K562 (cell line): ENCODE data around the gene ZRANB3. TPM values are rescaled to one million over a fixed set of nuclear protein-coding genes. Genes with fewer than 3 reads are reported as not detected.

Source experiments
- ATAC-seq: fragments of 200-7000 bp; cut with Tn5 transposase; 3 replicates; pipeline ENCODE4 v1.9.1; 2020; ENCODE audit warnings: moderate library complexity
- BruUV-seq: library from RNA; stranded (reverse); fragments of 400-500 nt; replicated peaks from 2 replicates; lab custom pipeline; 2021; lab: Mats Ljungman, UMichigan
- CTCF ChIA-PET: fragments of 300-600 bp; formaldehyde crosslinking; extraction: SDS; loops from one replicate; lab custom pipeline; 2021; ENCODE audit warnings: low intra/inter-chr PET ratio; lab: Yijun Ruan, JAX
- POLR2A ChIA-PET: fragments of 300-600, 350-650 bp; sonication (Branson Sonifier 250); formaldehyde crosslinking; extraction: SDS; loops from one replicate; lab custom pipeline; 2021; ENCODE audit warnings: antibody characterized with exemption, inconsistent platforms; lab: Yijun Ruan, JAX
- DNase-seq, 4 experiments: peaks; one replicate each; pipeline versions ENCODE4 v3.0.0 to v3.0.0-alpha.2; 2011 to 2018; ENCODE audit warnings: low spot score in 3 of 4, mixed read lengths in 3 of 4; ENCODE audit errors: extremely low read depth in 1 of 4
- FAIRE-seq: peaks from 2 replicates; lab custom pipeline; 2011; peaks lifted over from hg19 to GRCh38; lab: Jason Lieb, UNC
- H2AFZ ChIP-seq: 2 replicates; pipeline ENCODE4 v1.6.0; 2011; ENCODE audit warnings: low read depth, low read length, control low read depth, inconsistent platforms
- H3K27ac ChIP-seq: fragments of 200-600 bp; 3 replicates; pipeline ENCODE4 v1.8.0; 2011; ENCODE audit warnings: low read depth, mild to moderate bottlenecking, control low read depth, inconsistent platforms, low read length, moderate library complexity, mixed read lengths; ENCODE audit errors: extremely low read depth
- H3K27me3 ChIP-seq, 2 experiments: fragments of 300-600 bp in 1 of 2; 2 replicates in 1 of 2; 3 replicates in 1 of 2; pipeline versions ENCODE4 v1.6.0 to v1.8.0; 2011; ENCODE audit warnings: inconsistent platforms in 2 of 2, low read length in 2 of 2, mild to moderate bottlenecking in 1 of 2, mixed read lengths in 1 of 2, moderate library complexity in 1 of 2; ENCODE audit not compliant: control insufficient read depth in 2 of 2, insufficient read depth in 2 of 2
- H3K36me3 ChIP-seq: fragments of 300-600 bp; 3 replicates; pipeline ENCODE4 v1.8.0; 2011; ENCODE audit warnings: mild to moderate bottlenecking, low read length, inconsistent platforms; ENCODE audit not compliant: control insufficient read depth, insufficient read depth
- H3K4me1 ChIP-seq, 2 experiments: fragments of 200-600 bp in 1 of 2; replicated peaks in 1 of 2; 2 replicates in 1 of 2; 3 replicates in 1 of 2; pipeline versions ENCODE4 v1.5.1 to v1.8.0; 2011; ENCODE audit warnings: inconsistent platforms in 2 of 2, low read length in 2 of 2, mild to moderate bottlenecking in 1 of 2, mixed read lengths in 1 of 2, moderate library complexity in 1 of 2; ENCODE audit not compliant: control insufficient read depth in 2 of 2, insufficient read depth in 2 of 2
- H3K4me2 ChIP-seq: 2 replicates; pipeline ENCODE4 v1.6.1; 2011; ENCODE audit warnings: low read length, control low read depth, inconsistent platforms, mixed read lengths; ENCODE audit not compliant: insufficient read depth
- H3K4me3 ChIP-seq: fragments of 200-600 bp; sonication (generic), shearing (Covaris generic); 2 replicates; pipeline ENCODE4 v1.5.1; 2016; ENCODE audit warnings: control low read depth, inconsistent platforms
- H3K79me2 ChIP-seq: fragments of 200-600 bp; 3 replicates; pipeline ENCODE4 v1.8.0; 2011; ENCODE audit warnings: low read length, inconsistent platforms; ENCODE audit not compliant: control insufficient read depth, insufficient read depth
- H3K9ac ChIP-seq, 2 experiments: 2 replicates each; pipeline versions ENCODE4 v1.6.0 to v1.6.1; 2011; ENCODE audit warnings: low read depth in 2 of 2, low read length in 2 of 2, control low read depth in 1 of 2, inconsistent platforms in 1 of 2, mild to moderate bottlenecking in 1 of 2, mixed read lengths in 1 of 2; ENCODE audit not compliant: insufficient read depth in 1 of 2
- H3K9me1 ChIP-seq: one replicate; pipeline ENCODE4 v1.6.0; 2011; ENCODE audit warnings: inconsistent platforms, mild to moderate bottlenecking, low read length, moderate library complexity; ENCODE audit not compliant: control insufficient read depth, insufficient read depth
- H3K9me3 ChIP-seq: replicated peaks from 2 replicates; pipeline ENCODE4 v1.5.1; 2011; ENCODE audit warnings: low read depth, low read length, inconsistent platforms; ENCODE audit not compliant: control insufficient read depth, insufficient read depth
- H4K20me1 ChIP-seq: replicated peaks from 2 replicates; pipeline ENCODE4 v1.6.1; 2011; ENCODE audit warnings: low read length, inconsistent platforms, mixed read lengths; ENCODE audit not compliant: control insufficient read depth, insufficient read depth
- ATF1 ChIP-seq, 2 experiments: fragments of 450-650 bp in 1 of 2; IDR thresholded peaks; 2 replicates each; pipeline ENCODE4 v1.6.1; 2016; ENCODE audit warnings: missing compliant biosample characterization in 1 of 2, missing genetic modification characterization in 1 of 2
- BRF2 ChIP-seq: IDR thresholded peaks from 3 replicates; pipeline ENCODE4 v1.6.1; 2011; ENCODE audit warnings: borderline replicate concordance, mild to moderate bottlenecking; ENCODE audit not compliant: insufficient read length, insufficient read depth
- C11orf30 ChIP-seq: fragments of 450-650 bp; IDR thresholded peaks from 2 replicates; pipeline ENCODE4 v1.6.1; 2016; ENCODE audit warnings: low read depth, mild to moderate bottlenecking
- CCNT2 ChIP-seq: IDR thresholded peaks from 2 replicates; pipeline ENCODE4 v1.6.1; 2011; ENCODE audit warnings: borderline replicate concordance, low read depth, mild to moderate bottlenecking, moderate library complexity, mixed read lengths, low read length; ENCODE audit not compliant: insufficient read length; ENCODE audit errors: extremely low read depth
- DMBX1 ChIP-seq: fragments of 250-450 bp; sonication (Bioruptor Pico); IDR thresholded peaks from 2 replicates; pipeline ENCODE4 v1.8.0; 2022; ENCODE audit warnings: inconsistent platforms, mild to moderate bottlenecking, moderate library complexity, borderline replicate concordance
- EGR1 ChIP-seq: fragments of 450-650 bp; conservative IDR thresholded peaks from 2 replicates; pipeline ENCODE4 v1.6.1; 2017; ENCODE audit warnings: mild to moderate bottlenecking
- ETV1 ChIP-seq: fragments of 450-650 bp; conservative IDR thresholded peaks from 2 replicates; pipeline ENCODE4 v1.6.1; 2016; ENCODE audit warnings: missing genetic modification characterization, control low read depth, low read depth, missing compliant biosample characterization
- HMGN3 ChIP-seq: IDR thresholded peaks from 2 replicates; pipeline ENCODE4 v1.6.1; 2011; ENCODE audit warnings: borderline replicate concordance, low read depth, mild to moderate bottlenecking, mixed read lengths, low read length; ENCODE audit not compliant: insufficient read length; ENCODE audit errors: extremely low read depth
- LARP7 ChIP-seq: fragments of 450-650 bp; IDR thresholded peaks from 2 replicates; pipeline ENCODE4 v1.6.1; 2016
- MAFG ChIP-seq: fragments of 450-650 bp; conservative IDR thresholded peaks from 2 replicates; pipeline ENCODE4 v1.6.1; 2016; ENCODE audit warnings: missing genetic modification characterization, missing compliant biosample characterization
- PML ChIP-seq: IDR thresholded peaks from 2 replicates; pipeline ENCODE4 v1.6.1; 2012; ENCODE audit warnings: low read length, inconsistent platforms
- SMC3 ChIP-seq: conservative IDR thresholded peaks from 2 replicates; pipeline ENCODE4 v1.6.1; 2011; ENCODE audit warnings: low read depth, low read length, improper control_type of control experiment; ENCODE audit not compliant: insufficient read depth
- TAF9B ChIP-seq: fragments of 450-650 bp; IDR thresholded peaks from 2 replicates; pipeline ENCODE4 v1.6.1; 2018; ENCODE audit warnings: mild to moderate bottlenecking; ENCODE audit not compliant: partially characterized antibody
- XRCC3 ChIP-seq: fragments of 450-650 bp; IDR thresholded peaks from 2 replicates; pipeline ENCODE4 v1.6.1; 2017; ENCODE audit warnings: mild to moderate bottlenecking, moderate library complexity
- ZBTB8A ChIP-seq: fragments of 450-650 bp; IDR thresholded peaks from 2 replicates; pipeline ENCODE4 v1.6.1; 2018; ENCODE audit warnings: mild to moderate bottlenecking, moderate library complexity; ENCODE audit not compliant: partially characterized antibody
- ZC3H8 ChIP-seq: fragments of 450-650 bp; IDR thresholded peaks from 2 replicates; pipeline ENCODE4 v1.6.1; 2017
- ZFP36 ChIP-seq: fragments of 150-350 bp; IDR thresholded peaks from 2 replicates; pipeline ENCODE4 v1.6.1; 2018; ENCODE audit warnings: low read length, low read depth; ENCODE audit not compliant: partially characterized antibody
- ZNF146 ChIP-seq: IDR thresholded peaks from one replicate; pipeline ENCODE4 v1.6.1; 2018; ENCODE audit warnings: missing compliant biosample characterization; ENCODE audit not compliant: unreplicated experiment
- ZNF316 ChIP-seq: fragments of 450-650 bp; IDR thresholded peaks from 2 replicates; pipeline ENCODE4 v1.6.1; 2016
- ZNF764 ChIP-seq: fragments of 250-450 bp; sonication (Bioruptor Pico); IDR thresholded peaks from 2 replicates; pipeline ENCODE4 v1.4.0; 2020; ENCODE audit warnings: low read depth, mild to moderate bottlenecking, moderate library complexity
- ZNF785 ChIP-seq: fragments of 250-450 bp; sonication (Bioruptor Pico); IDR thresholded peaks from 2 replicates; pipeline ENCODE4 v1.4.0; 2020; ENCODE audit warnings: mild to moderate bottlenecking
- ZSCAN32 ChIP-seq: fragments of 450-650 bp; formaldehyde crosslinking; IDR thresholded peaks from 2 replicates; pipeline ENCODE4 v1.4.0; 2020; ENCODE audit warnings: mild to moderate bottlenecking, moderate library complexity
- WGBS: fragments of 100-300 bp; shearing (Covaris generic); methylation state at CpG from one replicate; pipeline ENCODE4 v1.1.6; 2016; ENCODE audit warnings: low coverage, mixed read lengths; ENCODE audit not compliant: insufficient coverage; ENCODE audit errors: missing lambda C conversion rate; 5-methylcytosine and 5-hydroxymethylcytosine counted together
- in situ Hi-C: fragments of 300-500 bp; cut with MboI; formaldehyde crosslinking; loops from 4 replicates; pipeline ENCODE4 v1.15.0; 2018; ENCODE audit warnings: inconsistent platforms, mixed read lengths
- intact Hi-C: fragments of 100-400 bp; cut with micrococcal nuclease; formaldehyde crosslinking; loops from 2 replicates; pipeline ENCODE4 v1.14.2; 2022
- polyA plus RNA-seq, 8 experiments: library from polyadenylated mRNA; depleted of rRNA in 4 of 8; stranded (reverse) in 5 of 8; unstranded in 3 of 8; fragments of >200 nt; fragmentation: Nextera tagmentation in 2 of 8; fragmentation: Illumina TruSeq in 1 of 8; extraction: Ambion mirVana in 2 of 8; extraction: Trizol in 1 of 8; gene quantifications; 2 replicates each; pipeline versions ENCODE4 v1.2.1 to v1.2.3, GENCODE V29; 2011 to 2014; ENCODE audit warnings: inconsistent platforms in 1 of 8, missing spikeins in 1 of 8
- total RNA-seq, 7 experiments: library from RNA; depleted of rRNA in 6 of 7; stranded (reverse); fragments of >200 nt in 6 of 7; fragmentation: Illumina TruSeq in 2 of 7; extraction: Trizol in 2 of 7; gene quantifications; 2 replicates each; pipeline versions ENCODE4 v1.2.1 to v1.2.3, GENCODE V29; 2011 to 2021; ENCODE audit warnings: low replicate concordance in 1 of 7

Gene ZRANB3
- total and polyA plus RNA-seq, 9 of the 15 experiments (the other 6 are each of a cell fraction or from before 2014, with no cell fraction given): 8.6 to 21.3 (median 14.7) TPM

GRCh38 chr2:135099802-135100483 lies 431.1 kb downstream of the ZRANB3 start (continued):
- no peak for TF ChIP-seq ETV1
- no peak for TF ChIP-seq HMGN3

- ATAC-seq (no peak), FAIRE-seq (peak; percentile 77), DNase-seq (no peak)
- Histone ChIP-seq H4K20me1 (no peaks in the 10 kb centered on the region), H3K27ac (no peak overlapping the region), H3K4me3 (no peak overlapping the region), H3K27me3 (no peaks in the 10 kb centered on the region), H3K4me1 (no peaks in the 10 kb centered on the region), H3K9ac (no peak overlapping the region), H3K9me1 (no peaks in the 10 kb centered on the region), H3K9me3 (no peaks in the 10 kb centered on the region), H2AFZ (no peak overlapping the region), H3K79me2 (no peaks in the 10 kb centered on the region; the same call in 2 of the 3 replicates), H3K4me2 (no peak overlapping the region), H3K36me3 (peaks cover 36% of the 10 kb centered on the region)
- intact Hi-C loops: no loop called here
- BruUV-seq: no TSS peak
- 67% methylated on average over 2 of the region's 2 CpGs for WGBS
- ChIA-PET POLR2A (interaction anchor here (0.5 kb wide), 1 partner anchor 68 kb away, joined by 3 read pairs; no protein-coding TSS in a partner anchor), CTCF (no interaction called here)
- in situ Hi-C loops: no loop called here
- no peak for TF ChIP-seq BRF2
- peak; percentile 76 for TF ChIP-seq ZNF316
- no peak for TF ChIP-seq XRCC3
- TF ChIP-seq ZBTB8A: no peak
- no peak for TF ChIP-seq EGR1
- no peak for TF ChIP-seq ZNF146 (CRISPR knock-in tag)
- TF ChIP-seq PML: no peak
- no peak for TF ChIP-seq ZNF785 (CRISPR knock-in tag)
- no peak for TF ChIP-seq SMC3
- TF ChIP-seq TAF9B: peak; percentile 18
- TF ChIP-seq ATF1 (CRISPR knock-in tag; IDR thresholded peaks at IDR 0.05): no peak
- TF ChIP-seq ATF1 (tag; IDR thresholded peaks at IDR 0.05): no peak
- TF ChIP-seq CCNT2: no peak
- TF ChIP-seq ZSCAN32 (CRISPR knock-in tag): no peak
- TF ChIP-seq ZFP36: peak; percentile 43
- TF ChIP-seq MAFG (tag): 0 out of 2 replicates have a peak, but pooled peaks have one; percentile 18
- TF ChIP-seq DMBX1: no peak
- no peak for TF ChIP-seq ZNF764 (CRISPR knock-in tag)
- no peak for TF ChIP-seq LARP7
- TF ChIP-seq C11orf30: peak; percentile 50; the same call in 1 of the 2 replicates
- TF ChIP-seq ZC3H8: no peak
Observed at GRCh38 chr2:135097532-135098231, 433.3 kb downstream of the ZRANB3 start.
